HepG2 (cell line): ENCODE results near the gene PTGES. TPM values are rescaled to one million over a fixed set of nuclear protein-coding genes. Genes with fewer than 3 reads are reported as not detected.

ENCODE experiments used
- ATAC-seq: fragments of 200-7000 bp; cut with Tn5 transposase; 3 replicates; pipeline ENCODE4 v1.9.1; 2020; ENCODE audit warnings: mild to moderate bottlenecking, moderate library complexity
- BruUV-seq: library from RNA; stranded (reverse); fragments of 400-500 nt; replicated peaks from 2 replicates; lab custom pipeline; 2021; lab: Mats Ljungman, UMichigan
- CTCF ChIA-PET: fragments of 300-600 bp; formaldehyde crosslinking; extraction: SDS; loops from one replicate; lab custom pipeline; 2021; ENCODE audit warnings: low total read pairs, inconsistent platforms, low intra/inter-chr PET ratio; lab: Yijun Ruan, JAX
- POLR2A ChIA-PET: fragments of 350-600 bp; sonication (Branson Sonifier 250); formaldehyde crosslinking; loops from one replicate; lab custom pipeline; 2020; ENCODE audit warnings: antibody characterized with exemption, inconsistent platforms; lab: Yijun Ruan, JAX
- DNase-seq: peaks from one replicate; pipeline ENCODE4 v3.0.0-alpha.2; 2015; ENCODE audit warnings: low spot score
- FAIRE-seq: peaks from 3 replicates; lab custom pipeline; 2011; peaks lifted over from hg19 to GRCh38; lab: Jason Lieb, UNC
- H2AFZ ChIP-seq: one replicate; pipeline ENCODE4 v1.6.1; 2011; ENCODE audit warnings: low read length, inconsistent platforms
- H3K27ac ChIP-seq: fragments of 300-600 bp; 3 replicates; pipeline ENCODE4 v1.8.0; 2011; ENCODE audit warnings: mixed run types, mild to moderate bottlenecking, mixed read lengths, low read length, inconsistent platforms; ENCODE audit not compliant: insufficient read depth; ENCODE audit errors: extremely low read length
- H3K27me3 ChIP-seq, 2 experiments: fragments of 200-600 bp in 1 of 2; 2 replicates in 1 of 2; 3 replicates in 1 of 2; pipeline versions ENCODE4 v1.6.0 to v1.8.0; 2011; ENCODE audit warnings: low read length in 2 of 2, mild to moderate bottlenecking in 2 of 2, moderate library complexity in 2 of 2, inconsistent platforms in 1 of 2; ENCODE audit not compliant: insufficient read depth in 2 of 2, control insufficient read depth in 1 of 2
- H3K36me3 ChIP-seq, 2 experiments: fragments of 200-600 bp in 1 of 2; replicated peaks in 1 of 2; 2 replicates in 1 of 2; 3 replicates in 1 of 2; pipeline versions ENCODE4 v1.5.1 to v1.8.0; 2011; ENCODE audit warnings: low read length in 2 of 2, inconsistent platforms in 1 of 2; ENCODE audit not compliant: insufficient read depth in 2 of 2, control insufficient read depth in 1 of 2
- H3K4me1 ChIP-seq: 2 replicates; pipeline ENCODE4 v1.5.1; 2012; ENCODE audit warnings: low read length, inconsistent platforms; ENCODE audit not compliant: insufficient read depth
- H3K4me2 ChIP-seq: 2 replicates; pipeline ENCODE4 v1.6.0; 2011; ENCODE audit warnings: low read depth, low read length, inconsistent platforms
- H3K4me3 ChIP-seq, 3 experiments: fragments of 200-600 bp in 1 of 3; sonication (generic), shearing (Covaris generic) in 1 of 3; replicated peaks in 1 of 3; 2 replicates each; pipeline ENCODE4 v1.5.1; 2011 to 2016; ENCODE audit warnings: low read length in 3 of 3, inconsistent platforms in 2 of 3, low read depth in 2 of 3, mild to moderate bottlenecking in 2 of 3, control low read depth in 1 of 3, mixed read lengths in 1 of 3; ENCODE audit not compliant: insufficient read depth in 1 of 3
- H3K79me2 ChIP-seq: one replicate; pipeline ENCODE4 v1.6.1; 2011; ENCODE audit warnings: low read length, inconsistent platforms; ENCODE audit not compliant: insufficient read depth
- H3K9ac ChIP-seq: 2 replicates; pipeline ENCODE4 v1.6.0; 2011; ENCODE audit warnings: mild to moderate bottlenecking, low read depth, low read length, inconsistent platforms; ENCODE audit not compliant: insufficient read depth
- H3K9me3 ChIP-seq: 2 replicates; pipeline ENCODE4 v1.5.1; 2012; ENCODE audit warnings: mild to moderate bottlenecking, low read length
- H4K20me1 ChIP-seq: 2 replicates; pipeline ENCODE4 v1.6.0; 2011; ENCODE audit warnings: inconsistent platforms, mild to moderate bottlenecking, low read length, moderate library complexity; ENCODE audit not compliant: insufficient read depth
- ARHGAP35 ChIP-seq: sonication (generic); formaldehyde crosslinking; IDR thresholded peaks from 2 replicates; pipeline ENCODE4 v1.9.0; 2022; ENCODE audit warnings: mild to moderate bottlenecking, inconsistent platforms, moderate library complexity, missing genetic modification reagents, borderline replicate concordance
- ATRX ChIP-seq: sonication (generic); formaldehyde crosslinking; IDR thresholded peaks from 2 replicates; pipeline ENCODE4 v1.4.0; 2020; ENCODE audit warnings: missing genetic modification reagents, borderline replicate concordance
- CREB1 ChIP-seq, 2 experiments: fragments of 450-650 bp in 1 of 2; IDR thresholded peaks; 2 replicates each; pipeline ENCODE4 v1.6.1; 2016 to 2017; ENCODE audit warnings: control low read depth in 1 of 2, mild to moderate bottlenecking in 1 of 2, missing compliant biosample characterization in 1 of 2, missing genetic modification characterization in 1 of 2
- HDAC1 ChIP-seq: sonication (generic); formaldehyde crosslinking; IDR thresholded peaks from 2 replicates; pipeline ENCODE4 v1.5.1; 2020; ENCODE audit warnings: mild to moderate bottlenecking, missing genetic modification reagents
- TBX2 ChIP-seq: sonication (generic); formaldehyde crosslinking; IDR thresholded peaks from 2 replicates; pipeline ENCODE4 v1.5.0; 2020; ENCODE audit warnings: missing genetic modification reagents, mild to moderate bottlenecking, borderline replicate concordance
- WGBS: methylation state at CpG from one replicate; pipeline ENCODE4 v1.1.6; 2017; ENCODE audit warnings: low lambda C conversion rate; 5-methylcytosine and 5-hydroxymethylcytosine counted together
- in situ Hi-C: cut with HindIII; loops from 2 replicates; pipeline ENCODE4 v1.10.0; 2017; ENCODE audit warnings: low pct_unique_long_range_greater_than_20kb; ENCODE audit not compliant: extremely low pct_ligation_motif_present
- intact Hi-C: fragments of 100-400 bp; cut with micrococcal nuclease; formaldehyde crosslinking; loops from one replicate; pipeline ENCODE4 v1.10.0; 2022; ENCODE audit not compliant: unreplicated experiment
- polyA plus RNA-seq, 8 experiments: library from polyadenylated mRNA; depleted of rRNA in 3 of 8; stranded (reverse) in 7 of 8; unstranded in 1 of 8; fragments of >200 nt; fragmentation: Illumina TruSeq in 4 of 8; extraction: Trizol in 4 of 8; gene quantifications; 2 replicates each; pipeline versions ENCODE4 v1.2.1 to v1.2.3, GENCODE V29; 2011 to 2016; ENCODE audit warnings: low read depth in 4 of 8, missing spikeins in 1 of 8, mixed read lengths in 1 of 8; ENCODE audit not compliant: insufficient read depth in 1 of 8
- total RNA-seq, 5 experiments: library from RNA; depleted of rRNA; stranded (reverse); fragments of >200 nt; fragmentation: Illumina TruSeq; extraction: Trizol; gene quantifications; 2 replicates each; pipeline ENCODE4 v1.2.3, GENCODE V29; 2016; ENCODE audit warnings: low read depth in 1 of 5
- TF ChIP-seq, protein P1 (sequence below): sonication (generic); formaldehyde crosslinking; IDR thresholded peaks from 2 replicates; pipeline ENCODE4 v1.5.1; 2020; ENCODE audit warnings: missing genetic modification reagents, mild to moderate bottlenecking, borderline replicate concordance

PTGES gene
- total and polyA plus RNA-seq, 2 of the 13 experiments (the other 11 are each of a cell fraction or from before 2014, with no cell fraction given), result 0.07 TPM; not detected in 1

DNA sequence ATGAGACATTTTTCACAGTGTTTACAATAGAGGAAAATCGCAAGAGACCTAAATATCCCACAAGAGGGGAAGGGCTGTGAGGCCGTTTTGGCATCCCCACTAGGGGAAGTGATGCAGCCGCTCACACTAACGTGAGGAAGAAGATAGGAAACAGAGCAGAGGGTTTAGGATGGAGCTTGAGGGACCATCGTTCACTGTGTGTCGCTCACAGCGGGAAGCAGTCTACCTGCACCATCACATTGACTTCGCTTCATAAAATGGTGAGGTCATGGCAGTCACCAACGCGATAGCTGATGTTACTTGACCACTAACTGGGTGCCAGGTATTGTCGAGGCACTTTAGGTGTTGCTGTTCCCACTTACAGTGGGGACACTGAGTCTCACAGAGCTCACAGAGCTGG is 51.8 kb downstream of the PTGES start:
- POLR2A ChIA-PET, result no interaction called here
- ATAC-seq (no peak), FAIRE-seq (no peak), DNase-seq (no peak)
- WGBS, result 32% methylated on average over 7 of the region's 11 CpGs
- H3K36me3 ChIP-seq, result no peaks in the 10 kb centered on the region
- BruUV-seq, result no TSS peak
- peaks cover 20 to 69% of the 10 kb centered on the region in 2 experiments; a peak in 4 of 5 replicates for H3K27me3 ChIP-seq
- H3K79me2 ChIP-seq, result no peaks in the 10 kb centered on the region
- no peak overlapping the region for H3K4me3 ChIP-seq
- H3K9ac ChIP-seq, result no peak overlapping the region
- in situ Hi-C loops, result no loop called here
- peaks cover 6% of the 10 kb centered on the region for H3K4me1 ChIP-seq
- CTCF ChIA-PET, result no interaction called here
- TF ChIP-seq HDAC1 (no peak), ATRX (CRISPR knock-in tag) (no peak), ARHGAP35 (CRISPR knock-in tag) (no peak)
- TF ChIP-seq, protein P1, sequence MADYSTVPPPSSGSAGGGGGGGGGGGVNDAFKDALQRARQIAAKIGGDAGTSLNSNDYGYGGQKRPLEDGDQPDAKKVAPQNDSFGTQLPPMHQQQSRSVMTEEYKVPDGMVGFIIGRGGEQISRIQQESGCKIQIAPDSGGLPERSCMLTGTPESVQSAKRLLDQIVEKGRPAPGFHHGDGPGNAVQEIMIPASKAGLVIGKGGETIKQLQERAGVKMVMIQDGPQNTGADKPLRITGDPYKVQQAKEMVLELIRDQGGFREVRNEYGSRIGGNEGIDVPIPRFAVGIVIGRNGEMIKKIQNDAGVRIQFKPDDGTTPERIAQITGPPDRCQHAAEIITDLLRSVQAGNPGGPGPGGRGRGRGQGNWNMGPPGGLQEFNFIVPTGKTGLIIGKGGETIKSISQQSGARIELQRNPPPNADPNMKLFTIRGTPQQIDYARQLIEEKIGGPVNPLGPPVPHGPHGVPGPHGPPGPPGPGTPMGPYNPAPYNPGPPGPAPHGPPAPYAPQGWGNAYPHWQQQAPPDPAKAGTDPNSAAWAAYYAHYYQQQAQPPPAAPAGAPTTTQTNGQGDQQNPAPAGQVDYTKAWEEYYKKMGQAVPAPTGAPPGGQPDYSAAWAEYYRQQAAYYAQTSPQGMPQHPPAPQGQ (CRISPR knock-in tag), result no peak
- H3K27ac ChIP-seq, result no peak overlapping the region
- no peak overlapping the region for H2AFZ ChIP-seq
- no peaks in the 10 kb centered on the region for H3K9me3 ChIP-seq
- intact Hi-C loops, result no loop called here
- H4K20me1 ChIP-seq, result no peaks in the 10 kb centered on the region
- H3K4me2 ChIP-seq, result no peak overlapping the region

DNA sequence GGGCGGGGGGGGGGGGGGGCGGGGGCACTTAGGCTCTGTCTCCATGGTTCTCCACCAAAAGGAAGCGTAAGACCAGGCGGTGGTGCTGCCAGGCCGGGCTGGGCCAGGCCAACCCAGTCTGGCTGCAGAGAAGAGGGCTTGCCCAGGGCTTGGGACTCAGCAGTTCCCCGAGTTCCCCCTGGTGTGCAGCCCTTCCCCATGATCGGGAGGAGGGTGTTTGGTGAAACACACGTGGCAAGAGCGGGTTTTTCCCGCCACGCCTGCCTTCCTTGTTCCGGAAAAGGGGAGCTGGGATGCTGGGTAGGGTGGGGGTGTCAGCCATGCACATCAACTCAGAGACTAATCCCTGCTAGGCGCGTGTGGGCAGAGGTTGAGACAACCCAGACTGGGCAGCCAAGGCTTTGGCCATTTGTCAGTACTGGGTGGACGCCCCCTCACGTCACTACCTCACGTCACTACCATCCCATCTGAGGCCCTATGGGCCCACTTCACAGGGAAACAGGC is 54.5 kb downstream of the PTGES start:
- no peak overlapping the region for H2AFZ ChIP-seq
- no peak for TF ChIP-seq TBX2
- peak; percentile 60 for TF ChIP-seq CREB1 (IDR thresholded peaks at IDR 0.05)
- no peak for TF ChIP-seq CREB1 (CRISPR knock-in tag; IDR thresholded peaks at IDR 0.05)
- ATAC-seq, result no peak; the same call in 2 of the 3 replicates

More for the DNA sequence above, 54.5 kb downstream of the PTGES start:
- DNase-seq (no peak), FAIRE-seq (no peak)
- WGBS, result 17% methylated on average over 5 of the region's 17 CpGs
- Histone ChIP-seq H3K79me2 (no peaks in the 10 kb centered on the region), H3K4me2 (no peak overlapping the region), H3K27me3 (peaks cover 19 to 83% of the 10 kb centered on the region in 2 experiments; a peak in 4 of 5 replicates), H4K20me1 (no peaks in the 10 kb centered on the region), H3K4me1 (peaks cover 6% of the 10 kb centered on the region), H3K36me3 (no peaks in the 10 kb centered on the region), H3K9me3 (no peaks in the 10 kb centered on the region), H3K9ac (no peak overlapping the region), H3K27ac (no peak overlapping the region), H3K4me3 (no peak overlapping the region)
- in situ Hi-C loops (no loop called here), intact Hi-C loops (no loop called here)
- POLR2A ChIA-PET, result no interaction called here
- CTCF ChIA-PET, result no interaction called here
- no TSS peak for BruUV-seq
